ENCODE results near the gene APBA2. TPM values are rescaled to one million over a fixed set of nuclear protein-coding genes. Genes with fewer than 3 reads are reported as not detected.
A peak's percentile ranks its signal among the peaks of the same experiment; 100 is the strongest.

Gene APBA2
- total RNA-seq, 5 donors from 2014 or later (not counting 1 experiment from before 2014, with no cell fraction given), result 78.9 to 118 (median 94.9) TPM

GRCh38 chr15:28956491-28956890, 70.7 kb downstream of the APBA2 start:
- no peak for ATAC-seq (replicated peaks in 1 of 4)
- POLR2A ChIA-PET, result no interaction called here
- Histone ChIP-seq H3K27ac (ENCODE audit: low read length) (no peak overlapping the region), H3K36me3 (ENCODE audit: control insufficient read depth in 2 of 2, extremely low read depth in 1 of 2, insufficient read depth in 1 of 2, low read length in 1 of 2) (no peaks in the 10 kb centered on the region), H3K4me1 (ENCODE audit: control insufficient read depth in 1 of 2, extremely low read depth in 1 of 2, insufficient read depth in 2 of 2, low read length in 2 of 2) (peaks cover 19 to 58% of the 10 kb centered on the region in 2 experiments), H3K27me3 (replicated peaks in 1 of 2; ENCODE audit: control insufficient read depth in 2 of 2, extremely low read depth in 1 of 2, insufficient read depth in 2 of 2, low read length in 1 of 2) (no peaks in the 10 kb centered on the region), H3K9me3 (no peaks in the 10 kb centered on the region), H3K4me3 (ENCODE audit: control insufficient read depth in 1 of 2, extremely low read depth in 1 of 2, low read length in 1 of 2) (no peak overlapping the region)
- peaks cover 68 to 76% (median 75%) of the 10 kb centered on the region in 3 donors for H3K4me1 Mint-ChIP-seq
- WGBS (ENCODE audit: insufficient coverage), result 100% methylated on average over 2 of the region's 8 CpGs
- no peaks in the 10 kb centered on the region for H3K9me3 Mint-ChIP-seq
- DNase-seq, result no peak
- peak overlapping the region in 1 of 2 donors; percentile 41 for H3K27ac Mint-ChIP-seq
- peaks cover 6% of the 10 kb centered on the region for H3K36me3 Mint-ChIP-seq
- CTCF ChIA-PET, result interaction anchor here (0.6 to 1.4 kb wide), 3 partner anchors 15 to 113 kb away, joined by 3 to 4 read pairs (median 3); no protein-coding TSS in a partner anchor
- peak overlapping the region in 1 of 3 donors; percentile 34 for H3K4me3 Mint-ChIP-seq
- H3K27me3 Mint-ChIP-seq, result no peaks in the 10 kb centered on the region

- Mint-ChIP-seq H3K27ac (peak overlapping the region; percentile 39 to 49), H3K36me3 (peaks cover 6% of the 10 kb centered on the region), H3K9me3 (no peaks in the 10 kb centered on the region), H3K27me3 (no peaks in the 10 kb centered on the region), H3K4me1 (peaks cover 63 to 69% (median 69%) of the 10 kb centered on the region in 3 donors), H3K4me3 (no peak overlapping the region)
- ATAC-seq (replicated peaks in 1 of 4) (no peak), DNase-seq (no peak)
- 93% methylated on average over 13 of the region's 18 CpGs for WGBS (ENCODE audit: insufficient coverage)
- no peak overlapping the region for H3K27ac ChIP-seq (ENCODE audit: low read length)
- POLR2A ChIA-PET, result no interaction called here
- H3K36me3 ChIP-seq (ENCODE audit: control insufficient read depth in 2 of 2, extremely low read depth in 1 of 2, insufficient read depth in 1 of 2, low read length in 1 of 2), result no peaks in the 10 kb centered on the region
- H3K4me1 ChIP-seq (ENCODE audit: control insufficient read depth in 1 of 2, extremely low read depth in 1 of 2, insufficient read depth in 2 of 2, low read length in 2 of 2), result peaks cover 17 to 50% of the 10 kb centered on the region in 2 experiments
- no peaks in the 10 kb centered on the region for H3K27me3 ChIP-seq (replicated peaks in 1 of 2; ENCODE audit: control insufficient read depth in 2 of 2, extremely low read depth in 1 of 2, insufficient read depth in 2 of 2, low read length in 1 of 2)
- no peak overlapping the region for H3K4me3 ChIP-seq (ENCODE audit: control insufficient read depth in 1 of 2, extremely low read depth in 1 of 2, low read length in 1 of 2)
- no peaks in the 10 kb centered on the region for H3K9me3 ChIP-seq
- CTCF ChIA-PET, result interaction anchor here in 1 of 2 donors (0.6 kb wide), 1 partner anchor 28 kb away, joined by 3 read pairs; no protein-coding TSS in a partner anchor
Observed at GRCh38 chr15:28957606-28958498, 72.1 kb downstream of the APBA2 start.

- H3K27me3 ChIP-seq (replicated peaks in 1 of 2; ENCODE audit: control insufficient read depth in 2 of 2, extremely low read depth in 1 of 2, insufficient read depth in 2 of 2, low read length in 1 of 2), result no peaks in the 10 kb centered on the region
- no peaks in the 10 kb centered on the region for H3K9me3 Mint-ChIP-seq
- H3K36me3 ChIP-seq (ENCODE audit: control insufficient read depth in 2 of 2, extremely low read depth in 1 of 2, insufficient read depth in 1 of 2, low read length in 1 of 2), result no peaks in the 10 kb centered on the region
- H3K4me1 ChIP-seq (ENCODE audit: control insufficient read depth in 1 of 2, extremely low read depth in 1 of 2, insufficient read depth in 2 of 2, low read length in 2 of 2), result peaks cover 11 to 39% of the 10 kb centered on the region in 2 experiments
- H3K36me3 Mint-ChIP-seq, result peaks cover 14% of the 10 kb centered on the region
- no peak overlapping the region for H3K4me3 ChIP-seq (ENCODE audit: control insufficient read depth in 1 of 2, extremely low read depth in 1 of 2, low read length in 1 of 2)
- 90% methylated on average over 5 of the region's 7 CpGs for WGBS (ENCODE audit: insufficient coverage)
- H3K27me3 Mint-ChIP-seq, result no peaks in the 10 kb centered on the region
- H3K4me1 Mint-ChIP-seq, result peaks cover 60 to 64% (median 61%) of the 10 kb centered on the region in 3 donors
- H3K4me3 Mint-ChIP-seq, result no peak overlapping the region
- no peaks in the 10 kb centered on the region for H3K9me3 ChIP-seq
- DNase-seq, result no peak
- ChIA-PET POLR2A (no interaction called here), CTCF (interaction anchor here in 1 of 2 donors (0.6 to 0.7 kb wide), 3 partner anchors 19 to 352 kb away, joined by 3 to 8 read pairs (median 7); no protein-coding TSS in a partner anchor)
- H3K27ac ChIP-seq (ENCODE audit: low read length), result no peak overlapping the region
- no peak for ATAC-seq (replicated peaks in 1 of 4)
- no peak overlapping the region for H3K27ac Mint-ChIP-seq
Observed at GRCh38 chr15:28959326-28959725, 73.6 kb downstream of the APBA2 start.

GRCh38 chr15:28960979-28961378, 75.2 kb downstream of the APBA2 start:
- H3K27ac ChIP-seq (ENCODE audit: low read length), result no peak overlapping the region
- H3K9me3 Mint-ChIP-seq, result no peaks in the 10 kb centered on the region
- no peak overlapping the region for H3K4me3 ChIP-seq (ENCODE audit: control insufficient read depth in 1 of 2, extremely low read depth in 1 of 2, low read length in 1 of 2)
- ChIA-PET POLR2A (interaction anchor here in 1 of 2 donors (0.7 kb wide), 2 partner anchors 10 to 30 kb away, joined by 3 to 5 read pairs; no protein-coding TSS in a partner anchor), CTCF (interaction anchor here in 1 of 2 donors (0.8 kb wide), 1 partner anchor 74 kb away, joined by 3 read pairs; no protein-coding TSS in a partner anchor)
- no peak for ATAC-seq (replicated peaks in 1 of 4)
- H3K27ac Mint-ChIP-seq, result no peak overlapping the region
- H3K27me3 ChIP-seq (replicated peaks in 1 of 2; ENCODE audit: control insufficient read depth in 2 of 2, extremely low read depth in 1 of 2, insufficient read depth in 2 of 2, low read length in 1 of 2), result no peaks in the 10 kb centered on the region
- peaks cover 52 to 59% (median 54%) of the 10 kb centered on the region in 3 donors for H3K4me1 Mint-ChIP-seq
- H3K27me3 Mint-ChIP-seq, result no peaks in the 10 kb centered on the region
- no peaks in the 10 kb centered on the region for H3K36me3 ChIP-seq (ENCODE audit: control insufficient read depth in 2 of 2, extremely low read depth in 1 of 2, insufficient read depth in 1 of 2, low read length in 1 of 2)
- H3K4me3 Mint-ChIP-seq, result no peak overlapping the region
- no peaks in the 10 kb centered on the region for H3K9me3 ChIP-seq
- H3K4me1 ChIP-seq (ENCODE audit: control insufficient read depth in 1 of 2, extremely low read depth in 1 of 2, insufficient read depth in 2 of 2, low read length in 2 of 2), result peaks cover 0 to 24% of the 10 kb centered on the region in 2 experiments
- peaks cover 14% of the 10 kb centered on the region for H3K36me3 Mint-ChIP-seq
- 62% methylated on average over 4 of the region's 9 CpGs for WGBS (ENCODE audit: insufficient coverage)
- no peak for DNase-seq

GRCh38 chr15:28961391-28961790, 75.6 kb downstream of the APBA2 start:
- ChIA-PET POLR2A (no interaction called here), CTCF (no interaction called here)
- no peaks in the 10 kb centered on the region for H3K9me3 Mint-ChIP-seq
- WGBS (ENCODE audit: insufficient coverage), result 93% methylated on average over 11 of the region's 12 CpGs
- H3K36me3 Mint-ChIP-seq, result peaks cover 14% of the 10 kb centered on the region
- H3K4me3 Mint-ChIP-seq, result no peak overlapping the region
- H3K27me3 Mint-ChIP-seq, result no peaks in the 10 kb centered on the region
- H3K36me3 ChIP-seq (ENCODE audit: control insufficient read depth in 2 of 2, extremely low read depth in 1 of 2, insufficient read depth in 1 of 2, low read length in 1 of 2), result no peaks in the 10 kb centered on the region
- no peak for ATAC-seq (replicated peaks in 1 of 4)
- no peaks in the 10 kb centered on the region for H3K9me3 ChIP-seq
- H3K4me3 ChIP-seq (ENCODE audit: control insufficient read depth in 1 of 2, extremely low read depth in 1 of 2, low read length in 1 of 2), result no peak overlapping the region
- peaks cover 53 to 60% (median 54%) of the 10 kb centered on the region in 3 donors for H3K4me1 Mint-ChIP-seq
- no peaks in the 10 kb centered on the region for H3K27me3 ChIP-seq (replicated peaks in 1 of 2; ENCODE audit: control insufficient read depth in 2 of 2, extremely low read depth in 1 of 2, insufficient read depth in 2 of 2, low read length in 1 of 2)
- no peak overlapping the region for H3K27ac ChIP-seq (ENCODE audit: low read length)
- no peak overlapping the region for H3K27ac Mint-ChIP-seq
- H3K4me1 ChIP-seq (ENCODE audit: control insufficient read depth in 1 of 2, extremely low read depth in 1 of 2, insufficient read depth in 2 of 2, low read length in 2 of 2), result peaks cover 0 to 20% of the 10 kb centered on the region in 2 experiments
- no peak for DNase-seq

- peaks cover 14% of the 10 kb centered on the region for H3K36me3 Mint-ChIP-seq
- Histone ChIP-seq H3K9me3 (no peaks in the 10 kb centered on the region), H3K4me3 (ENCODE audit: control insufficient read depth in 1 of 2, extremely low read depth in 1 of 2, low read length in 1 of 2) (no peak overlapping the region), H3K36me3 (ENCODE audit: control insufficient read depth in 2 of 2, extremely low read depth in 1 of 2, insufficient read depth in 1 of 2, low read length in 1 of 2) (no peaks in the 10 kb centered on the region), H3K4me1 (ENCODE audit: control insufficient read depth in 1 of 2, extremely low read depth in 1 of 2, insufficient read depth in 2 of 2, low read length in 2 of 2) (peaks cover 0 to 4% of the 10 kb centered on the region in 2 experiments), H3K27ac (ENCODE audit: low read length) (no peak overlapping the region), H3K27me3 (replicated peaks in 1 of 2; ENCODE audit: control insufficient read depth in 2 of 2, extremely low read depth in 1 of 2, insufficient read depth in 2 of 2, low read length in 1 of 2) (no peaks in the 10 kb centered on the region)
- 97% methylated on average over 2 of the region's 8 CpGs for WGBS (ENCODE audit: insufficient coverage)
- no peak for DNase-seq
- no peaks in the 10 kb centered on the region for H3K9me3 Mint-ChIP-seq
- no peaks in the 10 kb centered on the region for H3K27me3 Mint-ChIP-seq
- no peak overlapping the region for H3K4me3 Mint-ChIP-seq
- ChIA-PET CTCF (no interaction called here), POLR2A (no interaction called here)
- no peak for ATAC-seq (replicated peaks in 1 of 4)
- peaks cover 44 to 59% (median 49%) of the 10 kb centered on the region in 3 donors for H3K4me1 Mint-ChIP-seq
- peak overlapping the region; percentile 37 for H3K27ac Mint-ChIP-seq
Observed at GRCh38 chr15:28962851-28963710, 77.3 kb downstream of the APBA2 start.
